Aorta (tissue), 5 donors: Measurements from ENCODE around the gene CD47. TPM values are rescaled to one million over a fixed set of nuclear protein-coding genes. Genes with fewer than 3 reads are reported as not detected.

Experiments used
- ATAC-seq: fragments of 200-7000 bp; cut with Tn5 transposase; one replicate; pipeline ENCODE4 v1.9.1; 2022; ENCODE audit warnings: moderate library complexity; ENCODE audit not compliant: low FRiP score
- DNase-seq, 2 donors: peaks; one replicate each; pipeline ENCODE4 v3.0.0-alpha.2; 2020
- H3K27ac ChIP-seq, 2 donors: one replicate each; pipeline ENCODE4 v1.5.1; 2013; ENCODE audit warnings: low read length in 2 of 2, mild to moderate bottlenecking in 2 of 2, moderate library complexity in 2 of 2, control low read depth in 1 of 2, inconsistent platforms in 1 of 2, low read depth in 1 of 2
- H3K27me3 ChIP-seq, 2 donors: one replicate each; pipeline ENCODE4 v1.6.1; 2013; ENCODE audit warnings: control low read depth in 1 of 2, low read length in 1 of 2, mild to moderate bottlenecking in 1 of 2, moderate library complexity in 1 of 2; ENCODE audit not compliant: insufficient read depth in 2 of 2, control insufficient read depth in 1 of 2
- H3K36me3 ChIP-seq, 2 donors: one replicate each; pipeline ENCODE4 v1.6.1; 2013; ENCODE audit warnings: control low read depth in 1 of 2, low read length in 1 of 2, mild to moderate bottlenecking in 1 of 2; ENCODE audit not compliant: insufficient read depth in 2 of 2, control insufficient read depth in 1 of 2
- H3K4me1 ChIP-seq, 2 donors: one replicate each; pipeline ENCODE4 v1.6.1; 2013; ENCODE audit warnings: low read length in 2 of 2, control low read depth in 1 of 2, mild to moderate bottlenecking in 1 of 2, moderate library complexity in 1 of 2; ENCODE audit not compliant: insufficient read depth in 2 of 2, control insufficient read depth in 1 of 2
- H3K4me3 ChIP-seq, 2 donors: one replicate each; pipeline ENCODE4 v1.5.1; 2013; ENCODE audit warnings: low read length in 2 of 2, control low read depth in 1 of 2, mild to moderate bottlenecking in 1 of 2
- H3K9me3 ChIP-seq: one replicate; pipeline ENCODE4 v1.6.1; 2013; ENCODE audit warnings: mild to moderate bottlenecking, low read length; ENCODE audit not compliant: control insufficient read depth
- WGBS, 2 donors: extraction: QIAGEN DNeasy Blood & Tissue Kit; methylation state at CpG; one replicate each; pipeline ENCODE4 v1.1.7; 2013; 5-methylcytosine and 5-hydroxymethylcytosine counted together
- intact Hi-C, 2 donors: fragments of 100-400 bp; cut with DNase I; formaldehyde crosslinking; loops; one replicate each; pipeline versions ENCODE4 v1.14.2 to v1.15.0; 2022
- polyA plus RNA-seq, 2 donors: library from polyadenylated mRNA; stranded (reverse); fragments of 200-250 nt; gene quantifications; one replicate each; pipeline ENCODE4 v1.2.3, GENCODE V29; 2013
- total RNA-seq, 2 donors: library from RNA; stranded (reverse); fragmentation: NEBNext Ultra II Directional; extraction: Animal tissue kit (Norgen Biotek cat#: 25700); gene quantifications; one replicate each; pipeline ENCODE4 v1.2.1, GENCODE V29; 2021
- donor health status: healthy with polysubstance abuse.
- donor health status: Bipolar disorder and iron deficiency.
- donor health status: DM: no; HTN: no; CAD: no.
- donor health status: DM: no; HTN: no; CAD: no.
- donor health status: DM: yes; HTN: yes; CAD: no.

The CD47 gene
- total and polyA plus RNA-seq, 4 donors, result 14.9 to 96.7 (median 58.9) TPM

DNA sequence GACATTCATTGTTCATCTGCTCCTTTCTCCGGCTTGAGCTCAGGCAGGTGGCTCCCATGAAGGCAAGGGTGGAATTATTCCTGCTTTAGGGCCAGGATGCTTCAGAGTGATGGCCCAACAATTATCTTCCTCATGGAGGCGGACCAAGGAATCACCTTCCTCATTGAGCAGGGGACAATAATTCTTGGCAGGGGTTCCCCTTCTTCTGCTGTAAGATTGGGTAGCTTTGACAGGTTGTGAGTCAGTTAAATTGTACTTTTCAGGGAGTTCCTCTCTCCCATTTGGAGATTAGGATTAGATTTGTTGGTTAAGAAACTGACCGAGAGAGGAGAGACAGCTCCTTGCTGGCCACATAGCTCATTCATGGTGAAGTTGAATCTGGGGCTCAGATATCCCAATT lies 31.4 kb upstream of the CD47 start:
- ATAC-seq, result no peak
- H3K9me3 ChIP-seq, result no peaks in the 10 kb centered on the region
- no peaks in the 10 kb centered on the region for H3K36me3 ChIP-seq
- H3K27me3 ChIP-seq, result no peaks in the 10 kb centered on the region
- 80 to 86% methylated on average over 3 of the region's 3 CpGs for WGBS, 2 donors
- DNase-seq, result no peak
- H3K4me1 ChIP-seq, result no peaks in the 10 kb centered on the region
- no peak overlapping the region for H3K4me3 ChIP-seq
- H3K27ac ChIP-seq, result no peak overlapping the region
- intact Hi-C loops, result no loop called here

- no peaks in the 10 kb centered on the region for H3K27me3 ChIP-seq
- ATAC-seq (no peak), DNase-seq (no peak)
- intact Hi-C loops, result no loop called here
- H3K4me3 ChIP-seq, result no peak overlapping the region
- no peak overlapping the region for H3K27ac ChIP-seq
- H3K36me3 ChIP-seq, result no peaks in the 10 kb centered on the region
- 95 to 96% methylated on average over 3 of the region's 3 CpGs for WGBS, 2 donors
- H3K4me1 ChIP-seq, result no peaks in the 10 kb centered on the region
- H3K9me3 ChIP-seq, result no peaks in the 10 kb centered on the region
Measured at GRCh38 chr3:108119398-108120104, 28.7 kb upstream of the CD47 start.

GRCh38 chr3:108118038-108118768 lies 27.4 kb upstream of the CD47 start:
- DNase-seq (no peak), ATAC-seq (no peak)
- Histone ChIP-seq H3K4me3 (no peak overlapping the region), H3K27me3 (no peaks in the 10 kb centered on the region), H3K9me3 (no peaks in the 10 kb centered on the region), H3K4me1 (no peaks in the 10 kb centered on the region), H3K27ac (no peak overlapping the region), H3K36me3 (no peaks in the 10 kb centered on the region)
- WGBS, 2 donors, result 81 to 83% methylated on average over 6 of the region's 6 CpGs
- intact Hi-C loops, result no loop called here

DNA sequence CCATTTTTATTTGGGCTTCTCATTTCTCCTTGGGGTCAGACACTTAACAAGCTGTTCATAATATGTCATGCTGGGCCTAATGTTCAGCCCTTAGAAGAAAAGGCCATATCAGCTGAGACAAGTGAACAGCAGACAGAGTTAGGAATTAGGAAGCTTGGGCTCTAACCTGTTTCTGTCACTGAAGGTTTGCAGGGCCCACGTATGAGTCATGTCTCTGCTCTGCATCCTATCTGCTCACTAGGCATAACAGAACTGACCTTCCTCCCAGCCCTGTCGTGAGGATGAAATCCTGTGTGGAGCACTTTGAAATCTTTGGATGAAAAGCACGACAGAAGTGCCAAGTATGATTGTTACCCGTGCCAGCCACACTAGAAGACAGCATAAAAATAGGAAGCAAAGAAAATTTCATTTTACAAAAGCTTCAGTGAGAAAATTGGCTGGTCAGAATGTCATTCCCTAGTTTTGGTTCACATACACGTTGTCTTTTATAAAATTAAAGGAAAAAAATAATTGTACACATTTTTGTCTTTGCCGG lies 26.5 kb upstream of the CD47 start:
- intact Hi-C loops, result no loop called here
- ATAC-seq, result no peak
- Histone ChIP-seq H3K27ac (no peak overlapping the region), H3K4me3 (no peak overlapping the region), H3K27me3 (no peaks in the 10 kb centered on the region), H3K36me3 (no peaks in the 10 kb centered on the region), H3K9me3 (no peaks in the 10 kb centered on the region), H3K4me1 (no peaks in the 10 kb centered on the region)
- DNase-seq, result no peak
- WGBS, 2 donors, result 16 to 18% methylated on average over 6 of the region's 6 CpGs

- ATAC-seq (no peak), DNase-seq (no peak)
- intact Hi-C loops, result no loop called here
- no peak overlapping the region for H3K27ac ChIP-seq
- 80 to 82% methylated on average over 16 of the region's 16 CpGs for WGBS, 2 donors
- no peaks in the 10 kb centered on the region for H3K4me1 ChIP-seq
- H3K4me3 ChIP-seq, result no peak overlapping the region
- no peaks in the 10 kb centered on the region for H3K27me3 ChIP-seq
- H3K36me3 ChIP-seq, result no peaks in the 10 kb centered on the region
- no peaks in the 10 kb centered on the region for H3K9me3 ChIP-seq
Measured at GRCh38 chr3:108114423-108115065, 23.7 kb upstream of the CD47 start.

DNA sequence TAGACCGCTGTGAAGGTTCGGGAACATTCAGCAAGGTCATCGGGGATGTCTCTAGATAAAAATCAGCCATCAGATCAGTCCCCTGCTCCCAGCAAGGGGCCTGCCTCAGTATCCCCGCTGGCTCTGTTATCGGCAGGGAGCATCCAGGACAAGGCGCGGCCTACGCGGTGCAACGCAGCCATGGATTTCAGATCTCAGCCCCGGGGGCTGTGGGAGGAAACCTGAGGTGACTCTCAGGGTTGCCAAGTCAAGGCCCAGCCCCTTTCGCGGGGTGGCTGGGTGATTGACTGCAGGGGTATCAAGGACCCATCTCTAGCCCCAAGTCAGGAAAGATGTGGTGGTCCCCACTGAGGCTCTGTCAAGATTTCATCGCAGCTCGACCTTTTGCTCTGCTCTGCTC lies 23.1 kb upstream of the CD47 start:
- no peak overlapping the region for H3K4me3 ChIP-seq
- ATAC-seq (no peak), DNase-seq (no peak)
- H3K36me3 ChIP-seq, result no peaks in the 10 kb centered on the region
- no peaks in the 10 kb centered on the region for H3K9me3 ChIP-seq
- 91 to 94% methylated on average over 15 of the region's 15 CpGs for WGBS, 2 donors
- intact Hi-C loops, result no loop called here
- H3K27ac ChIP-seq, result no peak overlapping the region
- no peaks in the 10 kb centered on the region for H3K27me3 ChIP-seq
- H3K4me1 ChIP-seq, result no peaks in the 10 kb centered on the region

DNA sequence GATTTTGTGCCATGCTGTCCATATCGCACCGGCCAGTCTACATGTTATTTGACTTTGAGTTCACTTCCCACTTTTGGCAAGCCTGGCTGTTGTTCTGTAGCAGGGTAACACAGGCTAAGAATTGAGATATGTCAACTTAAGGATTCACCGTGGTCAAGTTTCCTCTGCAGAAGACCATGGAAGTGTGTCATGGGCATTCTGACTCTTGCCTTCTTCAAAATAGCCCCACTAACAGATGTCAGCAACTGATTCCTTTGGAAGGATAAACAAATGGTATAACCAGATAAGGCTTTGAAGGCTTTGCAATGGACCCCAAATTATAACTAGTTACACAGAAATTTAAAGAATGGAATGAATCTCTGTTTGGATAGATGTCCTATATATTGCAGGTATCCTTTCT lies 20.1 kb upstream of the CD47 start:
- Histone ChIP-seq H3K4me3 (no peak overlapping the region), H3K27ac (no peak overlapping the region), H3K9me3 (no peaks in the 10 kb centered on the region), H3K36me3 (no peaks in the 10 kb centered on the region), H3K4me1 (no peaks in the 10 kb centered on the region), H3K27me3 (no peaks in the 10 kb centered on the region)
- ATAC-seq (no peak), DNase-seq (no peak)
- 92 to 96% methylated on average over 3 of the region's 3 CpGs for WGBS, 2 donors
- intact Hi-C loops, result no loop called here

DNA sequence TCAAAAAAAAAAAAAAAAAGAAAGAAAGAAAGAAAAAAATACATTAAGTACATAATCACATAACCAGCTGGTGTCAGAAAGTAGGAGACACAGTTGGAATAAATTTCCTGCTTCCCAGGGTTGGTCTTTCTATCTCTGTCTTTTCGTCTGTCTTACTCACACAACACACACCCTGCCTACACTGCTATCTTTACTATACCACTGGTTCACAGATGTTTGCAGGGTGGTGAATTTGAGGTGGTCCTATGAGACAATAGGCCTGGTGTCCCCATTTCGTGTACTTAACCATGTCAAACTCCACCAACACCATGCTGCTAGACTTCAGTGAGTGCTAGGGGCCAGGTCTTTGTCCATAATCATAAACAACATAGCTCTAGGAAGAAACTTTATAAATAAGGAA lies 17.6 kb upstream of the CD47 start:
- no peak overlapping the region for H3K27ac ChIP-seq
- no peaks in the 10 kb centered on the region for H3K27me3 ChIP-seq
- no peak overlapping the region for H3K4me3 ChIP-seq
- DNase-seq, result no peak
- no peaks in the 10 kb centered on the region for H3K4me1 ChIP-seq
- intact Hi-C loops, result no loop called here
- ATAC-seq, result no peak
- no peaks in the 10 kb centered on the region for H3K36me3 ChIP-seq
- H3K9me3 ChIP-seq, result no peaks in the 10 kb centered on the region
- 91 to 92% methylated on average over 2 of the region's 2 CpGs for WGBS, 2 donors
